ENCODE results near the gene TOP3B. TPM values are rescaled to one million over a fixed set of nuclear protein-coding genes. Genes with fewer than 3 reads are reported as not detected.

TOP3B gene
- total RNA-seq, 4 donors from 2014 or later, result 24.3 to 68.1 (median 48.4) TPM

- Histone ChIP-seq H3K4me3 (no peak overlapping the region), H3K36me3 (peaks cover 0 to 35% (median 13%) of the 10 kb centered on the region in 3 donors), H3K27me3 (no peaks in the 10 kb centered on the region), H3K4me1 (peaks cover 0 to 34% (median 19%) of the 10 kb centered on the region in 4 donors), H3K27ac (no peak overlapping the region), H3K9me3 (no peaks in the 10 kb centered on the region)
- no peak for DNase-seq (ENCODE audit: low spot score in 2 of 2)
- TF ChIP-seq POLR2A (IDR thresholded peaks at IDR 0.05) (no peak), CTCF (IDR thresholded peaks at IDR 0.05) (no peak), EP300 (IDR thresholded peaks at IDR 0.05) (no peak)
- WGBS, 2 donors, result 75 to 78% methylated on average over 11 of the region's 11 CpGs
Measured at GRCh38 chr22:21978564-21979386, 3.8 kb downstream of the TOP3B start.

GRCh38 chr22:21977814-21978213 lies 4.8 kb downstream of the TOP3B start:
- Histone ChIP-seq H3K27ac (no peak overlapping the region), H3K4me1 (peaks cover 0 to 34% (median 15%) of the 10 kb centered on the region in 4 donors), H3K9me3 (no peaks in the 10 kb centered on the region), H3K36me3 (peaks cover 0 to 45% (median 14%) of the 10 kb centered on the region in 3 donors), H3K4me3 (no peak overlapping the region), H3K27me3 (no peaks in the 10 kb centered on the region)
- no peak for TF ChIP-seq EP300 (IDR thresholded peaks at IDR 0.05)
- TF ChIP-seq CTCF (IDR thresholded peaks at IDR 0.05), result no peak
- TF ChIP-seq POLR2A (IDR thresholded peaks at IDR 0.05), result no peak
- no peak for DNase-seq (ENCODE audit: low spot score in 2 of 2)
- WGBS, 2 donors, result 91 to 94% methylated on average over 1 of the region's 1 CpG

GRCh38 chr22:21975854-21976345 lies 6.7 kb downstream of the TOP3B start:
- H3K4me3 ChIP-seq, result no peak overlapping the region
- TF ChIP-seq POLR2A (IDR thresholded peaks at IDR 0.05), result no peak
- TF ChIP-seq CTCF (IDR thresholded peaks at IDR 0.05), result no peak
- TF ChIP-seq EP300 (IDR thresholded peaks at IDR 0.05), result no peak
- peaks cover 0 to 21% (median 2%) of the 10 kb centered on the region in 4 donors for H3K4me1 ChIP-seq
- DNase-seq (ENCODE audit: low spot score in 2 of 2), result no peak
- H3K27me3 ChIP-seq, result no peaks in the 10 kb centered on the region
- 95 to 97% methylated on average over 4 to 5 of the region's 5 CpGs for WGBS, 2 donors
- H3K27ac ChIP-seq, result no peak overlapping the region
- H3K36me3 ChIP-seq, result peaks cover 0 to 63% (median 14%) of the 10 kb centered on the region in 3 donors
- no peaks in the 10 kb centered on the region for H3K9me3 ChIP-seq

- no peaks in the 10 kb centered on the region for H3K27me3 ChIP-seq
- DNase-seq (ENCODE audit: low spot score in 2 of 2), result no peak
- 90 to 91% methylated on average over 5 of the region's 5 CpGs for WGBS, 2 donors
- no peak for TF ChIP-seq CTCF (IDR thresholded peaks at IDR 0.05)
- no peak for TF ChIP-seq EP300 (IDR thresholded peaks at IDR 0.05)
- no peak for TF ChIP-seq POLR2A (IDR thresholded peaks at IDR 0.05)
- no peaks in the 10 kb centered on the region for H3K9me3 ChIP-seq
- peaks cover 0 to 14% (median 0%) of the 10 kb centered on the region in 4 donors for H3K4me1 ChIP-seq
- H3K36me3 ChIP-seq, result peaks cover 0 to 64% (median 16%) of the 10 kb centered on the region in 3 donors
- no peak overlapping the region for H3K27ac ChIP-seq
- no peak overlapping the region for H3K4me3 ChIP-seq
Measured at GRCh38 chr22:21975273-21975672, 7.3 kb downstream of the TOP3B start.

GRCh38 chr22:21974058-21974649 lies 8.4 kb downstream of the TOP3B start:
- Histone ChIP-seq H3K4me1 (peaks cover 0 to 10% (median 0%) of the 10 kb centered on the region in 4 donors), H3K27ac (no peak overlapping the region), H3K4me3 (no peak overlapping the region), H3K27me3 (no peaks in the 10 kb centered on the region), H3K9me3 (no peaks in the 10 kb centered on the region), H3K36me3 (peaks cover 0 to 71% (median 19%) of the 10 kb centered on the region in 3 donors)
- DNase-seq (ENCODE audit: low spot score in 2 of 2), result no peak
- TF ChIP-seq POLR2A (IDR thresholded peaks at IDR 0.05) (no peak), EP300 (IDR thresholded peaks at IDR 0.05) (no peak), CTCF (IDR thresholded peaks at IDR 0.05) (no peak)
- WGBS, 2 donors, result 83 to 93% methylated on average over 11 to 12 of the region's 12 CpGs

Measured in tibial nerve (tissue), 4 donors.